PC-3 (cell line): Measurements from ENCODE around the gene MPC1.

Experiments
- EZH2 ChIP-seq: fragments of 300-600 bp; sonication (generic); IDR thresholded peaks from one replicate; pipeline ENCODE4 v1.6.1; 2017; ENCODE audit warnings: antibody characterized with exemption, mild to moderate bottlenecking, low read length; ENCODE audit not compliant: unreplicated experiment
- EZH2phosphoT487 ChIP-seq: fragments of 300-600 bp; sonication (generic); IDR thresholded peaks from 2 replicates; pipeline ENCODE4 v1.6.1; 2018; ENCODE audit warnings: mild to moderate bottlenecking, antibody characterized with exemption, low read length, borderline replicate concordance
- TF ChIP-seq, protein P1 (sequence below): fragments of 300-600 bp; sonication (generic); conservative IDR thresholded peaks from 2 replicates; pipeline ENCODE4 v1.5.1; 2017; ENCODE audit warnings: antibody characterized with exemption, low read depth, mild to moderate bottlenecking, low read length

DNA sequence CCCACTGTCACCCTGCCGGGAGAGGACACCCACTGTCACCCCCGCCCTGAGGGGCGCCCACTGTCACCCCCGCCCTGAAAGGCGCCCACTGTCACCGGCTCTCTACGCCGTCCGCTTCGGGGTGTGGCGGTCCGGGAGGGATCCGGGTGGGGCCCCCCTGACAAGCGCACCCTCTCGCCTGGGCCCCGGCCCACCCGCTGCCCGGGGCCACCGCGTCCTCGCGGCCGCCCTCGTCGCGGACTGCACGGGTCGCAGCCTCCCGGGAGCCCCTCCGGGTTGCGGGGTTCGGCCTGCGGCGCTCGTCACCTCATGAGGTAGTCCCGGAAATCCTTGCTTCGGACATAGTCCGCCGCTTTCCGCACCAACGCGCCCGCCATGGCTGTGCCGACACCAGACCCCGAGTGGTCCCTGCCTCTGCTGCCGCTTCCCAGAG is 224 bp downstream of the MPC1 start:
- TF ChIP-seq EZH2phosphoT487: no peak
- TF ChIP-seq, protein P1, sequence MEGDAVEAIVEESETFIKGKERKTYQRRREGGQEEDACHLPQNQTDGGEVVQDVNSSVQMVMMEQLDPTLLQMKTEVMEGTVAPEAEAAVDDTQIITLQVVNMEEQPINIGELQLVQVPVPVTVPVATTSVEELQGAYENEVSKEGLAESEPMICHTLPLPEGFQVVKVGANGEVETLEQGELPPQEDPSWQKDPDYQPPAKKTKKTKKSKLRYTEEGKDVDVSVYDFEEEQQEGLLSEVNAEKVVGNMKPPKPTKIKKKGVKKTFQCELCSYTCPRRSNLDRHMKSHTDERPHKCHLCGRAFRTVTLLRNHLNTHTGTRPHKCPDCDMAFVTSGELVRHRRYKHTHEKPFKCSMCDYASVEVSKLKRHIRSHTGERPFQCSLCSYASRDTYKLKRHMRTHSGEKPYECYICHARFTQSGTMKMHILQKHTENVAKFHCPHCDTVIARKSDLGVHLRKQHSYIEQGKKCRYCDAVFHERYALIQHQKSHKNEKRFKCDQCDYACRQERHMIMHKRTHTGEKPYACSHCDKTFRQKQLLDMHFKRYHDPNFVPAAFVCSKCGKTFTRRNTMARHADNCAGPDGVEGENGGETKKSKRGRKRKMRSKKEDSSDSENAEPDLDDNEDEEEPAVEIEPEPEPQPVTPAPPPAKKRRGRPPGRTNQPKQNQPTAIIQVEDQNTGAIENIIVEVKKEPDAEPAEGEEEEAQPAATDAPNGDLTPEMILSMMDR: no peak
- no peak for TF ChIP-seq EZH2
